Renal pelvis (tissue), 4 donors: Measurements from ENCODE around the gene OSGIN1. TPM values are rescaled to one million over a fixed set of nuclear protein-coding genes. Genes with fewer than 3 reads are reported as not detected.

ENCODE experiments used
- DNase-seq: peaks from one replicate; pipeline ENCODE4 v3.0.0-alpha.2; 2013
- polyA plus RNA-seq, 3 donors: library from polyadenylated mRNA; unstranded; fragments of 120-200 nt; gene quantifications; one replicate each; pipeline ENCODE4 v1.2.1, GENCODE V29; 2013; ENCODE audit not compliant: insufficient read length in 3 of 3

OSGIN1 gene
- polyA plus RNA-seq, 3 donors, result 0.68 to 1.0 (median 0.92) TPM

GRCh38 chr16:83971165-83972130 lies 18.4 kb downstream of the OSGIN1 start:
- no peak for DNase-seq

GRCh38 chr16:83972256-83973008 lies 19.4 kb downstream of the OSGIN1 start:
- DNase-seq, result no peak

- no peak for DNase-seq
Measured at GRCh38 chr16:83973077-83973476, 20.0 kb downstream of the OSGIN1 start.

- no peak for DNase-seq
Measured at GRCh38 chr16:83973581-83974385, 20.7 kb downstream of the OSGIN1 start.

GRCh38 chr16:83974475-83974874 lies 21.4 kb downstream of the OSGIN1 start:
- DNase-seq, result no peak

GRCh38 chr16:83975590-83976260 lies 22.7 kb downstream of the OSGIN1 start:
- no peak for DNase-seq

GRCh38 chr16:83977056-83977815 lies 24.2 kb downstream of the OSGIN1 start:
- DNase-seq, result no peak

- DNase-seq, result no peak
Measured at GRCh38 chr16:83978401-83978904, 25.4 kb downstream of the OSGIN1 start.

GRCh38 chr16:83979441-83979840 lies 26.4 kb downstream of the OSGIN1 start:
- no peak for DNase-seq

- DNase-seq, result no peak
Measured at GRCh38 chr16:83980794-83981193, 27.8 kb downstream of the OSGIN1 start.

GRCh38 chr16:83981799-83982198 lies 28.8 kb downstream of the OSGIN1 start:
- no peak for DNase-seq

GRCh38 chr16:83983491-83983890 lies 30.5 kb downstream of the OSGIN1 start:
- DNase-seq, result no peak

- DNase-seq, result no peak
Measured at GRCh38 chr16:83989300-83989699, 36.3 kb downstream of the OSGIN1 start.

GRCh38 chr16:83990492-83990891 lies 37.5 kb downstream of the OSGIN1 start:
- no peak for DNase-seq

- peak; percentile 41 for DNase-seq
Measured at GRCh38 chr16:83992624-83993023, 39.6 kb downstream of the OSGIN1 start.

GRCh38 chr16:83994087-83994486 lies 41.0 kb downstream of the OSGIN1 start:
- no peak for DNase-seq

- no peak for DNase-seq
Measured at GRCh38 chr16:83994703-83995102, 41.7 kb downstream of the OSGIN1 start.

- peak; percentile 81 for DNase-seq
Measured at GRCh38 chr16:83995754-83996153, 42.7 kb downstream of the OSGIN1 start.

GRCh38 chr16:83996481-83997252 lies 43.6 kb downstream of the OSGIN1 start:
- DNase-seq, result no peak

GRCh38 chr16:83998091-83998490 lies 45.1 kb downstream of the OSGIN1 start:
- DNase-seq, result no peak
